Measurements from ENCODE around the gene NAA11. TPM values are rescaled to one million over a fixed set of nuclear protein-coding genes. Genes with fewer than 3 reads are reported as not detected.

Gene NAA11
- polyA plus RNA-seq, 3 donors from 2014 or later = not detected

DNA sequence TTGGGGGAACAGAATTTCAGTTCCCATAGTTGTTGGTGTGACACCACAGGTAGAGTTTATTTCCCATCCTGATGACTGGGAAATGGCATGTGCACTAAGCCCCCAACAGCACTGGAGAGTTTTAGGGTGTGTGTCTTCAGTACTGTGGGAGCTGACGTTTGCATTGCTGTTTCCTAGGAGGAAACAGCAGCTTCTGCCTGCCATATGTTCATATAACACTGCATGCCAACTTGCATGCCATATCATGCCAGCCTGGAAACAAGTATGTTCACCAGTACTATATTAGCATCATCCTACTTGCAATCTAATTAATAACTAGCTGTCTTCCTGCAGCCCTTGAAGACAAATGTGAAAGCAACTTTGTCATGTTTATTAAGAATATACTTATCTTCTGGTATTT is 58.2 kb downstream of the NAA11 start:
- no peak for DNase-seq
- Mint-ChIP-seq H3K4me1 (no peaks in the 10 kb centered on the region), H3K9me3 (peaks cover 0 to 3% (median 0%) of the 10 kb centered on the region in 6 donors), H3K27me3 (ENCODE audit: low read depth in 3 of 3) (no peaks in the 10 kb centered on the region), H3K27ac (no peak overlapping the region), H3K4me3 (no peak overlapping the region), H3K36me3 (no peaks in the 10 kb centered on the region)

Other genes with a start within 250 kb of the NAA11 start
- gene GK2, start 82.2 kb upstream of the NAA11 start, polyA plus RNA-seq = not detected

Data from immature natural killer cell (primary cell).